ENCODE results near the gene COL4A4.
A peak's percentile ranks its signal among the peaks of the same experiment; 100 is the strongest.

Gene COL4A4

DNA sequence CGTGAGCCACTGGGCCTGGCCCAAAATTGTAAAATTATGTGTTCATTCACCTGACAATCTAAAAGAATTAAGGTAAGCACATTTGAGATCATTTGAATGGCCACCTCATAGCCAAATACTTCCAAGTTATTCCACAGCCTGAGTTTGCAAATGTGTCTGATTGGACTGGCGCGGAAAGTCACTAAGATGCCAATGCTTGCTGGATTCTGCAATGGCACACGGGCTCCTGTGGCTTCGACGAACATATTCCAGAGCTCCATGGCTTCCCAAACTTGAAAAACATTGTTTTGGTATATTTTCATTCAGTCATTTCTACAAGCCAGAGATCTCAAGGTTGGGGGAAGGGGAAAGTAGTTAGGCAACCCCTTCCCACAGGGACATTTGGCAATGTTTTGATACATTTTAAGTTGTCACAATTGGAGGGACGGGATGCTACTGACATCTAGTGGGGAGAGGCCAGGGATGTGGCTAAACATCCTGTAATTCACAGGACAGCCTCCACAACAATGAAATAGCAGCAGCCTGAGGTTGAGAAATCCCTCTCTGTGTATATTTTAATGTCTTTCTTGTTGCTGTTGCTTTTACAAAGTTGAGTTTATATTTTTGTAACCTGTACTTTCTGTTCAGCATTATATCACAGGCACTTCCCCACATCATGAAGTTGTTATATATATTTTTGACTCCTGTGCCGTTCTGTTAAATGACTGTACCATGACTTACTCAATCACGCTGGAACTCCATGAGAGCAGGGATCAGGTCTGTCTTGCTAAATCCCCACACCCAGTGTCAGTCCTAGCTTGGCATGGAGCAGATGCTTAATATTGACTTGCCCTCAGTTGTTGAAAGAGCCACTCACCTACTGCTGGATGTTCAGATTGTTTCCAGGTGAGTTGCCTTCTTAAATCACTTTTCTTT is 56.9 kb downstream of the COL4A4 start:
- TF ChIP-seq CTCF (IDR thresholded peaks at IDR 0.05; ENCODE audit: insufficient read depth, low read length, poor library complexity, severe bottlenecking), result peak; percentile 73
- H3K36me3 ChIP-seq (ENCODE audit: control insufficient read depth, insufficient read depth, low read length), result no peaks in the 10 kb centered on the region
- no peak overlapping the region for H3K4me3 ChIP-seq (replicated peaks; ENCODE audit: low read depth, low read length)
- no peaks in the 10 kb centered on the region for H3K27me3 ChIP-seq (replicated peaks; ENCODE audit: control insufficient read depth, insufficient read depth, low read length)
- no peak for DNase-seq (ENCODE audit: extremely low read depth, insufficient read length)

- no peaks in the 10 kb centered on the region for H3K36me3 ChIP-seq (ENCODE audit: control insufficient read depth, insufficient read depth, low read length)
- TF ChIP-seq CTCF (IDR thresholded peaks at IDR 0.05; ENCODE audit: insufficient read depth, low read length, poor library complexity, severe bottlenecking), result no peak
- no peak overlapping the region for H3K4me3 ChIP-seq (replicated peaks; ENCODE audit: low read depth, low read length)
- H3K27me3 ChIP-seq (replicated peaks; ENCODE audit: control insufficient read depth, insufficient read depth, low read length), result no peaks in the 10 kb centered on the region
- DNase-seq (ENCODE audit: extremely low read depth, insufficient read length), result no peak
These were observed 60.4 kb downstream of the COL4A4 start for GRCh38 chr2:227103583-227103982.

GRCh38 chr2:227099340-227099739 is 64.7 kb downstream of the COL4A4 start:
- no peaks in the 10 kb centered on the region for H3K27me3 ChIP-seq (replicated peaks; ENCODE audit: control insufficient read depth, insufficient read depth, low read length)
- TF ChIP-seq CTCF (IDR thresholded peaks at IDR 0.05; ENCODE audit: insufficient read depth, low read length, poor library complexity, severe bottlenecking), result no peak
- H3K4me3 ChIP-seq (replicated peaks; ENCODE audit: low read depth, low read length), result no peak overlapping the region
- no peak for DNase-seq (ENCODE audit: extremely low read depth, insufficient read length)
- no peaks in the 10 kb centered on the region for H3K36me3 ChIP-seq (ENCODE audit: control insufficient read depth, insufficient read depth, low read length)

- Histone ChIP-seq H3K27me3 (replicated peaks; ENCODE audit: control insufficient read depth, insufficient read depth, low read length) (no peaks in the 10 kb centered on the region), H3K36me3 (ENCODE audit: control insufficient read depth, insufficient read depth, low read length) (no peaks in the 10 kb centered on the region), H3K4me3 (replicated peaks; ENCODE audit: low read depth, low read length) (no peak overlapping the region)
- no peak for DNase-seq (ENCODE audit: extremely low read depth, insufficient read length)
- no peak for TF ChIP-seq CTCF (IDR thresholded peaks at IDR 0.05; ENCODE audit: insufficient read depth, low read length, poor library complexity, severe bottlenecking)
These were observed 65.9 kb downstream of the COL4A4 start for GRCh38 chr2:227098162-227098515.

DNA sequence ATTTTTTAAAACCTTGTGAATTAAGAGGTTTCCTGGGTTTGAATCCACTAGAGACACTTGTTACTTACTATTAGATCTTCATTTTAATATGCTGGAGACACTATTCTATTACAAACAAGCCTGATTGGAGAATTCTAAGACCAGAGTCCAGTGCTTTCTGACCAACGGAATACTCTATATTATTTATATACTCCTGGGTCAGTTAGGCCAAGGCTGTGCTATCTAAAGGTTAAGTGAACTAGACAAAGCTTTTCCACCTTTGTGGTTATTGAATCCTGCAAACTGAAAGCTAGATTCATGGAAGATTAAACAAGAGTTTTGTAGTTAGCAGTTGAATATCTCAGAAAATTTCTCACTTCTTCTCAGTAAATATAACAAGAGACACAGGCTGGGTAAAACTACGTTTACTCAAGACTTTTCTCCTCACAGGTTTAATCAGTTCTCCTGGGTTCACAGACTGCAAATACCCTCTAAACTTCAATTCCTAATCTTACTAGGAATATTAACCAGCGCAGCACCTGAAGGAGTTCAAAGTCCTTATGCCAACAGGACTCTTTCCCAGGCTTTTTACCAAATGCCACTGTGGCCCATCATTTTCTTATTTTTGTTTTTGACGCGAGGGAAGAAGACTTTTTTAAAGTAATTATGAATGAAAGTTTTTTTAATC is 66.4 kb downstream of the COL4A4 start:
- TF ChIP-seq CTCF (IDR thresholded peaks at IDR 0.05; ENCODE audit: insufficient read depth, low read length, poor library complexity, severe bottlenecking), result no peak
- H3K27me3 ChIP-seq (replicated peaks; ENCODE audit: control insufficient read depth, insufficient read depth, low read length), result no peaks in the 10 kb centered on the region
- DNase-seq (ENCODE audit: extremely low read depth, insufficient read length), result no peak
- H3K4me3 ChIP-seq (replicated peaks; ENCODE audit: low read depth, low read length), result no peak overlapping the region
- no peaks in the 10 kb centered on the region for H3K36me3 ChIP-seq (ENCODE audit: control insufficient read depth, insufficient read depth, low read length)
